Upper lobe of left lung (tissue), 4 donors: ENCODE data around the gene DRC7.

Experiments
- POLR2A ChIP-seq, 4 donors: fragments of 450-650 bp; IDR thresholded peaks; one replicate each; pipeline ENCODE4 v1.5.1; 2016 to 2017; ENCODE audit warnings: antibody characterized with exemption in 4 of 4, mild to moderate bottlenecking in 2 of 4
- TF ChIP-seq, protein P1 (sequence below), 6 experiments: fragments of 450-650 bp in 4 of 6; fragments of 200-600 bp in 2 of 6; sonication (generic) in 2 of 6; IDR thresholded peaks; one replicate each; pipeline ENCODE4 v1.5.1; 2016 to 2019; ENCODE audit warnings: antibody characterized with exemption in 6 of 6

DNA sequence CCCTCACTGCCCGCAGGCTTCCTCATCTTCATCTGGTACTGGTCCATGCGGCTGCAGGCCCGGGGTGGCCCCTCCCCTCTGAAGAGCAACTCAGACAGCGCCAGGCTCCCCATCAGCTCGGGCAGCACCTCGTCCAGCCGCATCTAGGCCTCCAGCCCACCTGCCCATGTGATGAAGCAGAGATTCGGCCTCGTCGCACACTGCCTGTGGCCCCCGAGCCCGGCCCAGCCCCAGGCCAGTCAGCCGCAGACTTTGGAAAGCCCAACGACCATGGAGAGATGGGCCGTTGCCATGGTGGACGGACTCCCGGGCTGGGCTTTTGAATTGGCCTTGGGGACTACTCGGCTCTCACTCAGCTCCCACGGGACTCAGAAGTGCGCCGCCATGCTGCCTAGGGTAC lies 31.2 kb upstream of the DRC7 start:
- TF ChIP-seq, protein P1, sequence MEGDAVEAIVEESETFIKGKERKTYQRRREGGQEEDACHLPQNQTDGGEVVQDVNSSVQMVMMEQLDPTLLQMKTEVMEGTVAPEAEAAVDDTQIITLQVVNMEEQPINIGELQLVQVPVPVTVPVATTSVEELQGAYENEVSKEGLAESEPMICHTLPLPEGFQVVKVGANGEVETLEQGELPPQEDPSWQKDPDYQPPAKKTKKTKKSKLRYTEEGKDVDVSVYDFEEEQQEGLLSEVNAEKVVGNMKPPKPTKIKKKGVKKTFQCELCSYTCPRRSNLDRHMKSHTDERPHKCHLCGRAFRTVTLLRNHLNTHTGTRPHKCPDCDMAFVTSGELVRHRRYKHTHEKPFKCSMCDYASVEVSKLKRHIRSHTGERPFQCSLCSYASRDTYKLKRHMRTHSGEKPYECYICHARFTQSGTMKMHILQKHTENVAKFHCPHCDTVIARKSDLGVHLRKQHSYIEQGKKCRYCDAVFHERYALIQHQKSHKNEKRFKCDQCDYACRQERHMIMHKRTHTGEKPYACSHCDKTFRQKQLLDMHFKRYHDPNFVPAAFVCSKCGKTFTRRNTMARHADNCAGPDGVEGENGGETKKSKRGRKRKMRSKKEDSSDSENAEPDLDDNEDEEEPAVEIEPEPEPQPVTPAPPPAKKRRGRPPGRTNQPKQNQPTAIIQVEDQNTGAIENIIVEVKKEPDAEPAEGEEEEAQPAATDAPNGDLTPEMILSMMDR (IDR thresholded peaks at IDR 0.05) = no peak
- no peak for TF ChIP-seq POLR2A (IDR thresholded peaks at IDR 0.05)
